Measurements from ENCODE around the gene AKR1E2. TPM values are rescaled to one million over a fixed set of nuclear protein-coding genes. Genes with fewer than 3 reads are reported as not detected.

Gene AKR1E2
- total and polyA plus RNA-seq, 2 of the 8 experiments (the other 6 are each of a cell fraction or from before 2014, with no cell fraction given): 2.6 to 3.5 TPM

DNA sequence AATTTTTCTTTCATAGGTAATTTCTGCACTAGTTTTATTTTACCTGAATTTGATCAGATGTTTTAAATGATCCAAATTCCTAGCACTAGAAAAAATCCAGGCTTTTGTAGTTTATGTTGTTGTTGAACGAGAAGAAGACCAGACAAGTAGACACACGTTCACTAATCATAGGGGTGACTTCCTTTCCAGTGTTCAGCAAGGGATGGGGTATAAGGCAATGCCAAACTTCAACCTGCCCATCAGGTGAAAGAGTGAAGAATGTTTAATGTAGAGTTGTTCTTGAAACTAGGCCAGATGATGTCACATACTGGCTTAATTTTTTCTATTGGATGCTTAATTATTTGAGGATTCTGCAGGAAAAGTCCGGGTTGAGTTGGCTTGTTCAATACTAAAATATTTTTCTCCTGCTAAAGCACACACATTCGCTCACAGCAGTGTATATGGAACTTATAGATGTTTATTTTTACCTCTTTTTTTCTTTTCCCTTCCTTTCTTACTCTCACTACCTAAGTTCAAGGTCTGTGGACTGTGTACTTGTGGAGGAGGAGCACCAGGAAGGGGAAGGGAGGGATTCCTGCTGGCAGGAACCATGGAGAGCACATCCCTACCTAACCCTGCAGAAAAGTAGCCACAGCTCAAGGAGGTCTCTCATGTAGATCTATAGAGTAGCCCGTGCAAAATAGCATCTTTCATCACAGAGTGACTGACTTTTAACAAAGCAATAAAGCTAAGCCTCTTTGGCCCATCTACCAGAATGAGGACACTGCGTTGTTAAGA is 23.1 kb upstream of the AKR1E2 start (continued):
- TF ChIP-seq CHD1 (IDR thresholded peaks at IDR 0.05; ENCODE audit: low read depth, low read length) (no peak), TEAD4 (IDR thresholded peaks at IDR 0.05; ENCODE audit: low read depth, low read length) (no peak), EP300 (IDR thresholded peaks at IDR 0.05; ENCODE audit: borderline replicate concordance in 1 of 2, low read depth in 2 of 2, low read length in 2 of 2) (no peak), SIX5 (IDR thresholded peaks at IDR 0.05; ENCODE audit: low read depth, low read length) (no peak), KDM5A (IDR thresholded peaks at IDR 0.05; ENCODE audit: low read length) (no peak), EZH2 (IDR thresholded peaks at IDR 0.05; ENCODE audit: low read depth, low read length, severe bottlenecking) (no peak), TBP (IDR thresholded peaks at IDR 0.05; ENCODE audit: low read depth, low read length) (no peak), GTF2F1 (IDR thresholded peaks at IDR 0.05; ENCODE audit: borderline replicate concordance, low read depth, low read length) (no peak)
